GM23338 (cell line): ENCODE measurements around the gene SUPT6H. TPM values are rescaled to one million over a fixed set of nuclear protein-coding genes. Genes with fewer than 3 reads are reported as not detected.
A peak's percentile ranks its signal among the peaks of the same experiment; 100 is the strongest.

ENCODE experiments used
- ATAC-seq: fragments of 200-7000 bp; cut with Tn5 transposase; 3 replicates; pipeline ENCODE4 v1.9.1; 2020
- DNase-seq: peaks from one replicate; pipeline ENCODE4 v3.0.0-alpha.2; 2015; ENCODE audit warnings: low spot score
- H2AFZ ChIP-seq: fragments of 200-600 bp; sonication (generic); 2 replicates; pipeline ENCODE4 v1.8.0; 2016; ENCODE audit warnings: antibody characterized with exemption, mild to moderate bottlenecking, moderate library complexity
- H3F3A ChIP-seq: fragments of 200-600 bp; sonication (generic); replicated peaks from 2 replicates; pipeline ENCODE4 v1.8.0; 2017; ENCODE audit warnings: antibody characterized with exemption, mixed run types, low read depth
- H3K27ac ChIP-seq: fragments of 200-600 bp; sonication (generic); 2 replicates; pipeline ENCODE4 v1.6.1; 2016; ENCODE audit warnings: low read depth
- H3K27me3 ChIP-seq: fragments of 200-600 bp; sonication (generic); 2 replicates; pipeline ENCODE4 v1.8.0; 2016; ENCODE audit warnings: mild to moderate bottlenecking, mixed run types, moderate library complexity; ENCODE audit not compliant: insufficient read depth
- H3K36me3 ChIP-seq: fragments of 200-600 bp; sonication (generic); 2 replicates; pipeline ENCODE4 v1.8.0; 2016; ENCODE audit warnings: mild to moderate bottlenecking; ENCODE audit not compliant: insufficient read depth
- H3K4me1 ChIP-seq: fragments of 200-600 bp; sonication (generic); 2 replicates; pipeline ENCODE4 v1.8.0; 2016; ENCODE audit warnings: mild to moderate bottlenecking, moderate library complexity; ENCODE audit not compliant: insufficient read depth
- H3K4me2 ChIP-seq: fragments of 200-600 bp; sonication (generic); 2 replicates; pipeline ENCODE4 v1.7.1; 2017; ENCODE audit warnings: mixed run types
- H3K4me3 ChIP-seq: fragments of 200-600 bp; sonication (generic); 2 replicates; pipeline ENCODE4 v1.6.1; 2016; ENCODE audit warnings: mixed run types
- H3K79me2 ChIP-seq: fragments of 200-600 bp; sonication (generic); replicated peaks from 2 replicates; pipeline ENCODE4 v1.8.0; 2017; ENCODE audit warnings: mild to moderate bottlenecking; ENCODE audit not compliant: insufficient read depth
- H3K9me2 ChIP-seq: fragments of 200-600 bp; sonication (generic); 2 replicates; pipeline ENCODE4 v1.8.0; 2017; ENCODE audit not compliant: insufficient read depth
- H4K20me1 ChIP-seq: fragments of 200-600 bp; sonication (generic); replicated peaks from 2 replicates; pipeline ENCODE4 v1.8.0; 2017; ENCODE audit warnings: mild to moderate bottlenecking; ENCODE audit not compliant: insufficient read depth
- H3K27ac Mint-ChIP-seq: 2 replicates; pipeline ENCODE4 v1.8.0; 2020; ENCODE audit warnings: inconsistent platforms, mild to moderate bottlenecking, moderate library complexity, mixed read lengths
- H3K27me3 Mint-ChIP-seq: 3 replicates; pipeline ENCODE4 v1.8.0; 2022; ENCODE audit warnings: low read depth, mild to moderate bottlenecking, moderate library complexity, mixed read lengths, inconsistent platforms; ENCODE audit not compliant: insufficient read depth, poor library complexity
- H3K36me3 Mint-ChIP-seq: 3 replicates; pipeline ENCODE4 v1.8.0; 2021; ENCODE audit warnings: low read depth, mild to moderate bottlenecking, inconsistent platforms, moderate library complexity, mixed read lengths
- H3K4me1 Mint-ChIP-seq: 3 replicates; pipeline ENCODE4 v1.8.0; 2020; ENCODE audit warnings: mild to moderate bottlenecking, inconsistent platforms, mixed read lengths
- H3K4me3 Mint-ChIP-seq: 3 replicates; pipeline ENCODE4 v1.8.0; 2021; ENCODE audit warnings: moderate library complexity, mild to moderate bottlenecking, inconsistent platforms, mixed read lengths
- H3K9me3 Mint-ChIP-seq: 3 replicates; pipeline ENCODE4 v1.8.0; 2020; ENCODE audit warnings: moderate library complexity, mild to moderate bottlenecking, inconsistent platforms, mixed read lengths
- CREB1 ChIP-seq: fragments of 250-450 bp; sonication (Bioruptor Pico); IDR thresholded peaks from 2 replicates; pipeline ENCODE4 v1.5.0; 2020; ENCODE audit warnings: low read depth, mild to moderate bottlenecking, moderate library complexity
- CTCF ChIP-seq, 2 experiments: fragments of 200-600 bp in 1 of 2; sonication (generic) in 1 of 2; conservative IDR thresholded peaks; 2 replicates each; pipeline versions ENCODE4 v1.5.1 to v1.6.1; 2016 to 2017; ENCODE audit warnings: antibody characterized with exemption in 2 of 2, low read depth in 2 of 2, mild to moderate bottlenecking in 2 of 2, moderate library complexity in 1 of 2
- EZH2 ChIP-seq: fragments of 200-600 bp; sonication (generic); IDR thresholded peaks from one replicate; pipeline ENCODE4 v1.8.0; 2017; ENCODE audit warnings: antibody characterized with exemption, mild to moderate bottlenecking, low read depth; ENCODE audit not compliant: unreplicated experiment
- EZH2phosphoT487 ChIP-seq: fragments of 200-600 bp; sonication (generic); IDR thresholded peaks from one replicate; pipeline ENCODE4 v1.8.1; 2018; ENCODE audit warnings: antibody characterized with exemption; ENCODE audit not compliant: unreplicated experiment
- NANOG ChIP-seq: IDR thresholded peaks from 2 replicates; pipeline ENCODE4 v1.6.1; 2016; ENCODE audit warnings: antibody characterized with exemption, borderline replicate concordance
- POLR2AphosphoS5 ChIP-seq: IDR thresholded peaks from 2 replicates; pipeline ENCODE4 v1.6.1; 2016; ENCODE audit warnings: antibody characterized with exemption, low read depth
- ZNF114 ChIP-seq: fragments of 250-450 bp; sonication (Bioruptor Pico); IDR thresholded peaks from 2 replicates; pipeline ENCODE4 v1.5.0; 2020; ENCODE audit warnings: mild to moderate bottlenecking, moderate library complexity
- ZNF331 ChIP-seq: fragments of 250-450 bp; sonication (Bioruptor Pico); IDR thresholded peaks from 2 replicates; pipeline ENCODE4 v1.5.0; 2020; ENCODE audit warnings: low read depth, mild to moderate bottlenecking, moderate library complexity
- ZNF462 ChIP-seq: fragments of 250-450 bp; sonication (Bioruptor Pico); IDR thresholded peaks from 2 replicates; pipeline ENCODE4 v1.5.0; 2020; ENCODE audit warnings: mild to moderate bottlenecking, moderate library complexity
- polyA plus RNA-seq: library from polyadenylated mRNA; unstranded; fragments of >200 nt; fragmentation: Nextera tagmentation; extraction: Ambion mirVana; gene quantifications from 2 replicates; pipeline ENCODE4 v1.2.1, GENCODE V29; 2016
- total RNA-seq: library from RNA; depleted of rRNA; stranded (reverse); fragments of >200 nt; shearing (Covaris generic); gene quantifications from 2 replicates; pipeline ENCODE4 v1.2.3, GENCODE V29; 2014

SUPT6H gene
- total and polyA plus RNA-seq, 2 experiments from 2014 or later: 17.8 to 70.7 TPM

- Mint-ChIP-seq H3K27ac (peak within 1 kb of the TSS; percentile 99), H3K27me3 (peaks cover 33% of the 10 kb centered on the region), H3K4me1 (peaks cover 23% of the 10 kb centered on the region), H3K36me3 (peaks cover 19% of the 10 kb centered on the region), H3K9me3 (peaks cover 3% of the 10 kb centered on the region; the same call in 2 of the 3 replicates), H3K4me3 (peak within 1 kb of the TSS; percentile 94)
- Histone ChIP-seq H3K27ac (peak within 1 kb of the TSS; percentile 99), H3K4me2 (peak within 1 kb of the TSS; percentile 90), H3K27me3 (no peaks in the 10 kb centered on the region), H4K20me1 (peaks cover 5% of the 10 kb centered on the region; the same call in 1 of the 2 replicates), H3K79me2 (peaks cover 2% of the 10 kb centered on the region; the same call in 1 of the 2 replicates), H3K9me2 (no peaks in the 10 kb centered on the region), H3K36me3 (peaks cover 9% of the 10 kb centered on the region; the same call in 1 of the 2 replicates), H2AFZ (peak within 1 kb of the TSS; percentile 33; the same call in 1 of the 2 replicates), H3K4me3 (peak within 1 kb of the TSS; percentile 98), H3K4me1 (peaks cover 12% of the 10 kb centered on the region; the same call in 1 of the 2 replicates), H3F3A (peaks cover 35% of the 10 kb centered on the region)
- TF ChIP-seq ZNF114 (CRISPR knock-in tag) (no peak), POLR2AphosphoS5 (peak; percentile 60)
- DNase-seq (peak; percentile 98), ATAC-seq (peak; percentile 2; the same call in 2 of the 3 replicates)
These were observed 66.6 kb downstream of the SUPT6H start, which contains the start of gene NEK8 for GRCh38 chr17:28728364-28729200. TSS of gene NEK8 (plus strand) at chr17:28728788. CDS start at chr17:28728814, 26 bp downstream.

- Histone ChIP-seq H3F3A (peaks cover 24% of the 10 kb centered on the region), H2AFZ (no peak overlapping the region), H3K79me2 (no peaks in the 10 kb centered on the region; the same call in 1 of the 2 replicates), H3K27me3 (no peaks in the 10 kb centered on the region), H3K4me2 (no peak overlapping the region), H3K9me2 (no peaks in the 10 kb centered on the region), H3K4me1 (0 out of 2 replicates have a peak, but pooled peaks cover under 1% of the 10 kb centered on the region), H3K4me3 (no peak overlapping the region), H4K20me1 (no peaks in the 10 kb centered on the region; the same call in 1 of the 2 replicates), H3K36me3 (no peaks in the 10 kb centered on the region), H3K27ac (no peak overlapping the region)
- H3K27ac Mint-ChIP-seq: peak overlapping the region; percentile 34; the same call in 1 of the 2 replicates
- peaks cover 10% of the 10 kb centered on the region for H3K4me1 Mint-ChIP-seq
- H3K27me3 Mint-ChIP-seq: peaks cover 27% of the 10 kb centered on the region
- H3K9me3 Mint-ChIP-seq: peaks cover 3% of the 10 kb centered on the region; the same call in 2 of the 3 replicates
- peaks cover 12% of the 10 kb centered on the region for H3K36me3 Mint-ChIP-seq
- no peak for ATAC-seq
- no peak overlapping the region; the same call in 2 of the 3 replicates for H3K4me3 Mint-ChIP-seq
- no peak for DNase-seq
- TF ChIP-seq EZH2 (no peak), POLR2AphosphoS5 (no peak), CTCF (conservative IDR thresholded peaks at IDR 0.05; ENCODE audit: low read depth in 2 of 2) (no peak), CREB1 (CRISPR knock-in tag) (no peak), ZNF114 (CRISPR knock-in tag) (no peak), EZH2phosphoT487 (no peak), ZNF331 (CRISPR knock-in tag) (no peak), NANOG (no peak), ZNF462 (CRISPR knock-in tag) (no peak)
These were observed 67.9 kb downstream of the SUPT6H start for GRCh38 chr17:28729950-28730330.
